Nucleus accumbens (tissue), 56 donors: ENCODE results near the gene ECHS1.
"Not testable (repeated sequence)": the region's sequence is repeated elsewhere in the genome, so short reads cannot be mapped to it uniquely, and the experiment has no call there.

ENCODE experiments used
- DNase-seq, 56 donors: peaks; one replicate each; lab custom pipeline; 2025; lab: John Stamatoyannopoulos, UW

Gene ECHS1

GRCh38 chr10:133373174-133374090, at the start of gene ECHS1:
ECHS1 (minus strand) TSS chr10:133373354; CDS start chr10:133373333, 21 bp downstream.
- peak in 55 of 56 donors; percentile 45 to 97 (median 86) for DNase-seq

- no peak for DNase-seq
These were observed 49.2 kb upstream of the ECHS1 start for GRCh38 chr10:133422223-133422806.

- no peak for DNase-seq
These were observed 48.4 kb upstream of the ECHS1 start for GRCh38 chr10:133421336-133422222.

- no peak for DNase-seq
These were observed 47.4 kb upstream of the ECHS1 start for GRCh38 chr10:133420579-133420978.

GRCh38 chr10:133420028-133420427, 46.9 kb upstream of the ECHS1 start:
- DNase-seq = no peak

- DNase-seq = no peak
These were observed 46.2 kb upstream of the ECHS1 start for GRCh38 chr10:133419211-133419950.

GRCh38 chr10:133418289-133418993, 45.3 kb upstream of the ECHS1 start:
- no peak for DNase-seq

GRCh38 chr10:133415752-133416151, 42.6 kb upstream of the ECHS1 start:
- DNase-seq = no peak

- DNase-seq = not testable (repeated sequence)
These were observed 41.2 kb upstream of the ECHS1 start for GRCh38 chr10:133414401-133414800.

GRCh38 chr10:133412381-133412711, 39.2 kb upstream of the ECHS1 start:
- no peak for DNase-seq

GRCh38 chr10:133411523-133412380, 38.6 kb upstream of the ECHS1 start:
- DNase-seq = no peak

- no peak for DNase-seq
These were observed 32.8 kb upstream of the ECHS1 start for GRCh38 chr10:133405844-133406527.

GRCh38 chr10:133405272-133405671, 32.1 kb upstream of the ECHS1 start:
- DNase-seq = no peak

- DNase-seq = no peak
These were observed 30.6 kb upstream of the ECHS1 start for GRCh38 chr10:133403784-133404183.

- DNase-seq = no peak
These were observed 30.2 kb upstream of the ECHS1 start for GRCh38 chr10:133403359-133403758.

GRCh38 chr10:133401981-133402725, 29.0 kb upstream of the ECHS1 start:
- no peak for DNase-seq

GRCh38 chr10:133401500-133401899, 28.3 kb upstream of the ECHS1 start:
- DNase-seq = no peak
